Measurements from ENCODE around the gene TRIOBP. TPM values are rescaled to one million over a fixed set of nuclear protein-coding genes. Genes with fewer than 3 reads are reported as not detected.

Gene TRIOBP
- total RNA-seq, 1 experiment from 2014 or later = 28.7 TPM

GRCh38 chr22:37705205-37705604 is 8.4 kb downstream of the TRIOBP start:
- Histone ChIP-seq H3K9me3 (ENCODE audit: low read depth, low read length, poor library complexity, severe bottlenecking) (no peaks in the 10 kb centered on the region), H3K27ac (ENCODE audit: low read depth, low read length, poor library complexity, severe bottlenecking) (no peak overlapping the region), H3K27me3 (replicated peaks; ENCODE audit: insufficient read depth, low read depth, low read length, poor library complexity) (no peaks in the 10 kb centered on the region), H3K4me1 (ENCODE audit: insufficient read depth, low read length, poor library complexity, severe bottlenecking) (no peaks in the 10 kb centered on the region), H3K36me3 (ENCODE audit: insufficient read depth, low read length, poor library complexity, severe bottlenecking) (no peaks in the 10 kb centered on the region), H3K4me3 (ENCODE audit: low read depth, low read length, poor library complexity, severe bottlenecking) (no peak overlapping the region)
- no TSS peak for BruUV-seq (replicated peaks)
- TF ChIP-seq EZH2 (IDR thresholded peaks at IDR 0.05; ENCODE audit: borderline replicate concordance, low read depth, low read length, poor library complexity, severe bottlenecking) = no peak
- no peak for TF ChIP-seq CTCF (conservative IDR thresholded peaks at IDR 0.05; ENCODE audit: low read depth, low read length)
- ChIA-PET CTCF (no interaction called here), POLR2A (ENCODE audit: low non-redundant PET) (no interaction called here)
- DNase-seq (ENCODE audit: low spot score) = no peak
- intact Hi-C loops (cut with micrococcal nuclease; ENCODE audit: unreplicated experiment) = no loop called here

DNA sequence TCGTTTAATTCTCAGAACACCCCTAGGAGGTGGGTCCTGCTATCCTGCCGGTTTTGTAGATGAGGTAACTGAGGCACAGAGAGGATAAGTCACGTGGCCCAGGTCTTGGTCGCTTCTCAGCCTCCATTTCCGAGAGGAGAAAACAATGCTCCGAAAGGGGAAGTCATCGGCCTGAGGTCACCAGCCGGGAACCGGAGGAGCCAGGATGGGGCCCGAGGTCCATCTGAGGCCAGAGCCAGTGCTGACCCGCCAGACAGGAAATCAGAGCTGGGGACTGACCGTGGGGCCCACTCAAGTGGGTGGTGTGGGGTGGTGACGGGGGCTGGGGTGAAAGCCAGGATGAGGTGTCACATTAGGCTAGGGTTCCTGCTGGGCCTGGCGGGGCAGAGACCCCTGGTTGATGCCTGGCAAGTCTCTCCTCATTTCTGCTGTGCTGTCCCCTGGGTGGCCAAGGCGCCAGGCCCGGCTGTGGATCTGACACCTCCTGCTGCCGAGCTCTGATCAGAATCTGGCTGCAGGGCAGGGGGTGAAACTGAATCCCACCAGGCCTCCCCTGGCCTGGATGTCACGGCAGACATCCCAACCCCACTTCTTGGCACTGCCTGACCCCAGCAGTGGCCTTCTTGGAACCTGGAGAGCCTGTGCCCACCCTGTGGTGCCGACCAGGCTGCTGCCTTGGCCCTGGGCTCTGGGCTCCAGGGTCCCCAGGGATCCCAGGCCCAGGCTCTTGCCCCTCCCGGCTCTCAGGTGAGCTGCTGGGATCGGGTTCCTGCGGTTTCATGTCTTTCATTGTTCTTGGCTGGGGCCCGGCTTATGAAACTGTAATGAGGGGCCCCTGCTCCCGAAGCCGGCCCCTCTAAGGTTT is 12.0 kb downstream of the TRIOBP start:
- POLR2A ChIA-PET (ENCODE audit: low non-redundant PET) = no interaction called here
- H3K4me1 ChIP-seq (ENCODE audit: insufficient read depth, low read length, poor library complexity, severe bottlenecking) = no peaks in the 10 kb centered on the region

DNA sequence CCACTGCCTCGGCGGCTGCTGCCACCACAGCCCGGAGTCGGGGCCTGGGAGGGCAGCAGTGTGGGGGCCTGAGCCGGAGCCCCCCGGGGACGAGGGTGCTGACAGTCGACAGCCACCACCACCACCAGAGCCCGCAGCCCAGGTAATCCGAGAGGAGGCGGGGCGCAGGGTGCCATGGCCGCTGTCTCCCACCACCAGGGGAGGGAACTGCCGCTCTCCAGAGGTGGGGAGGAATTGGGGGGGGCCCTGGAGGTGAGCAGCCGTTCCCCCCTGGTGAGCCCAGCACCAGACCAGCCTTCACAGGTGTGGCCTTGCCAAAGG is 12.6 kb downstream of the TRIOBP start:
- CTCF ChIA-PET = no interaction called here
- TF ChIP-seq CTCF (conservative IDR thresholded peaks at IDR 0.05; ENCODE audit: low read depth, low read length) = no peak
- TF ChIP-seq EZH2 (IDR thresholded peaks at IDR 0.05; ENCODE audit: borderline replicate concordance, low read depth, low read length, poor library complexity, severe bottlenecking) = no peak
- BruUV-seq (replicated peaks) = no TSS peak

More for the DNA sequence above, 12.0 kb downstream of the TRIOBP start:
- CTCF ChIA-PET = no interaction called here
- TF ChIP-seq CTCF (conservative IDR thresholded peaks at IDR 0.05; ENCODE audit: low read depth, low read length) = no peak
- TF ChIP-seq EZH2 (IDR thresholded peaks at IDR 0.05; ENCODE audit: borderline replicate concordance, low read depth, low read length, poor library complexity, severe bottlenecking) = no peak
- Histone ChIP-seq H3K9me3 (ENCODE audit: low read depth, low read length, poor library complexity, severe bottlenecking) (no peaks in the 10 kb centered on the region), H3K27me3 (replicated peaks; ENCODE audit: insufficient read depth, low read depth, low read length, poor library complexity) (no peaks in the 10 kb centered on the region), H3K36me3 (ENCODE audit: insufficient read depth, low read length, poor library complexity, severe bottlenecking) (no peaks in the 10 kb centered on the region), H3K4me3 (ENCODE audit: low read depth, low read length, poor library complexity, severe bottlenecking) (no peak overlapping the region), H3K27ac (ENCODE audit: low read depth, low read length, poor library complexity, severe bottlenecking) (no peak overlapping the region)
- intact Hi-C loops (cut with micrococcal nuclease; ENCODE audit: unreplicated experiment) = no loop called here
- no TSS peak for BruUV-seq (replicated peaks)
- no peak for DNase-seq (ENCODE audit: low spot score)

More for the DNA sequence above, 12.6 kb downstream of the TRIOBP start:
- H3K27me3 ChIP-seq (replicated peaks; ENCODE audit: insufficient read depth, low read depth, low read length, poor library complexity) = no peaks in the 10 kb centered on the region
- no peak overlapping the region for H3K27ac ChIP-seq (ENCODE audit: low read depth, low read length, poor library complexity, severe bottlenecking)
- DNase-seq (ENCODE audit: low spot score) = no peak
- H3K4me1 ChIP-seq (ENCODE audit: insufficient read depth, low read length, poor library complexity, severe bottlenecking) = no peaks in the 10 kb centered on the region
- no peak overlapping the region for H3K4me3 ChIP-seq (ENCODE audit: low read depth, low read length, poor library complexity, severe bottlenecking)
- no peaks in the 10 kb centered on the region for H3K36me3 ChIP-seq (ENCODE audit: insufficient read depth, low read length, poor library complexity, severe bottlenecking)
- POLR2A ChIA-PET (ENCODE audit: low non-redundant PET) = no interaction called here
- H3K9me3 ChIP-seq (ENCODE audit: low read depth, low read length, poor library complexity, severe bottlenecking) = no peaks in the 10 kb centered on the region
- intact Hi-C loops (cut with micrococcal nuclease; ENCODE audit: unreplicated experiment) = no loop called here
